ENCODE measurements around the gene CNN1. TPM values are rescaled to one million over a fixed set of nuclear protein-coding genes. Genes with fewer than 3 reads are reported as not detected.

Gene CNN1
- total RNA-seq, 1 donor from 2014 or later, result 276 TPM

GRCh38 chr19:11555246-11555645, 16.6 kb downstream of the CNN1 start:
- DNase-seq (ENCODE audit: extremely low spot score in 2 of 2), result no peak
- Histone ChIP-seq H3K4me1 (peaks cover 44% of the 10 kb centered on the region), H3K27ac (no peak overlapping the region), H3K36me3 (peaks cover 0 to 23% of the 10 kb centered on the region in 2 donors), H3K27me3 (no peaks in the 10 kb centered on the region), H3K9me3 (no peaks in the 10 kb centered on the region), H3K4me3 (no peak overlapping the region)
- intact Hi-C loops (cut with DNase I), result no loop called here
- TF ChIP-seq CTCF (IDR thresholded peaks at IDR 0.05) (no peak), POLR2AphosphoS5 (IDR thresholded peaks at IDR 0.05; ENCODE audit: insufficient read depth in 1 of 2, low read depth in 1 of 2) (no peak), POLR2A (IDR thresholded peaks at IDR 0.05) (no peak)

GRCh38 chr19:11556634-11557420, 18.2 kb downstream of the CNN1 start:
- H3K4me1 ChIP-seq, result peaks cover 44% of the 10 kb centered on the region
- DNase-seq (ENCODE audit: extremely low spot score in 2 of 2), result no peak
- H3K27ac ChIP-seq, result no peak overlapping the region
- H3K36me3 ChIP-seq, result peaks cover 0 to 23% of the 10 kb centered on the region in 2 donors
- H3K27me3 ChIP-seq, result no peaks in the 10 kb centered on the region
- intact Hi-C loops (cut with DNase I), result no loop called here
- TF ChIP-seq POLR2A (IDR thresholded peaks at IDR 0.05), result no peak
- no peak for TF ChIP-seq POLR2AphosphoS5 (IDR thresholded peaks at IDR 0.05; ENCODE audit: insufficient read depth in 1 of 2, low read depth in 1 of 2)
- no peak for TF ChIP-seq CTCF (IDR thresholded peaks at IDR 0.05)
- H3K9me3 ChIP-seq, result no peaks in the 10 kb centered on the region
- H3K4me3 ChIP-seq, result no peak overlapping the region

GRCh38 chr19:11558881-11559828, 20.5 kb downstream of the CNN1 start, which contains the start of gene ELOF1:
ELOF1 (minus strand) TSS chr19:11559230; CDS start chr19:11554347, 4,883 bp downstream.
- peak within 1 kb of the TSS; percentile 58 to 69 for H3K4me3 ChIP-seq
- intact Hi-C loops (cut with DNase I), result no loop called here
- no peaks in the 10 kb centered on the region for H3K9me3 ChIP-seq
- TF ChIP-seq POLR2A (IDR thresholded peaks at IDR 0.05) (peak in 1 of 2 donors; percentile 53), POLR2AphosphoS5 (IDR thresholded peaks at IDR 0.05; ENCODE audit: insufficient read depth in 1 of 2, low read depth in 1 of 2) (peak; percentile 97 to 100), CTCF (IDR thresholded peaks at IDR 0.05) (no peak)
- no peaks in the 10 kb centered on the region for H3K27me3 ChIP-seq
- peaks cover 0 to 8% of the 10 kb centered on the region in 2 donors for H3K36me3 ChIP-seq
- peaks cover 43% of the 10 kb centered on the region for H3K4me1 ChIP-seq
- peak within 1 kb of the TSS; percentile 66 for H3K27ac ChIP-seq
- DNase-seq (ENCODE audit: extremely low spot score in 2 of 2), result peak in 1 of 2 donors; percentile 97

GRCh38 chr19:11560404-11561051, 21.9 kb downstream of the CNN1 start:
- DNase-seq (ENCODE audit: extremely low spot score in 2 of 2), result no peak
- H3K27me3 ChIP-seq, result no peaks in the 10 kb centered on the region
- H3K4me1 ChIP-seq, result peaks cover 43% of the 10 kb centered on the region
- no peak for TF ChIP-seq POLR2A (IDR thresholded peaks at IDR 0.05)
- peak; percentile 19 to 53 (median 38) for TF ChIP-seq CTCF (IDR thresholded peaks at IDR 0.05)
- no peak for TF ChIP-seq POLR2AphosphoS5 (IDR thresholded peaks at IDR 0.05; ENCODE audit: insufficient read depth in 1 of 2, low read depth in 1 of 2)
- peaks cover 0 to 2% of the 10 kb centered on the region in 2 donors for H3K36me3 ChIP-seq
- no peak overlapping the region for H3K27ac ChIP-seq
- no peak overlapping the region for H3K4me3 ChIP-seq
- intact Hi-C loops (cut with DNase I), result no loop called here
- no peaks in the 10 kb centered on the region for H3K9me3 ChIP-seq

Measured in vagina (tissue), 2 donors.